ENCODE data around the gene PCGF3.

GRCh38 chr4:666436-666810 lies 39.2 kb upstream of the PCGF3 start:
- TF ChIP-seq USF1 (IDR thresholded peaks at IDR 0.05) (no peak), CEBPB (IDR thresholded peaks at IDR 0.05) (no peak), EP300 (IDR thresholded peaks at IDR 0.05; ENCODE audit: borderline replicate concordance) (no peak), NFIC (IDR thresholded peaks at IDR 0.05) (no peak), RAD21 (IDR thresholded peaks at IDR 0.05; ENCODE audit: low read depth) (no peak), TAF1 (IDR thresholded peaks at IDR 0.05; ENCODE audit: low read depth) (no peak), REST (IDR thresholded peaks at IDR 0.05; ENCODE audit: low read depth) (no peak), MAX (IDR thresholded peaks at IDR 0.05) (no peak), TCF12 (IDR thresholded peaks at IDR 0.05; ENCODE audit: low read depth) (no peak), EGR1 (IDR thresholded peaks at IDR 0.05) (no peak), FOXM1 (IDR thresholded peaks at IDR 0.05; ENCODE audit: borderline replicate concordance, low read depth) (no peak)
